IMR-90 (cell line): ENCODE measurements around the gene NISCH.

Source experiments
- CEBPB ChIP-seq: IDR thresholded peaks from 2 replicates; pipeline ENCODE4 v1.6.1; 2012; ENCODE audit warnings: low read depth, low read length, improper control_type of control experiment
- CHD1 ChIP-seq: IDR thresholded peaks from 2 replicates; pipeline ENCODE4 v1.6.1; 2012; ENCODE audit warnings: low read depth, low read length, improper control_type of control experiment
- CTCF ChIP-seq: conservative IDR thresholded peaks from 2 replicates; pipeline ENCODE4 v1.5.1; 2012; ENCODE audit warnings: mild to moderate bottlenecking, low read depth, low read length, improper control_type of control experiment
- MAFK ChIP-seq: IDR thresholded peaks from 2 replicates; pipeline ENCODE4 v1.6.1; 2012; ENCODE audit warnings: low read depth, low read length, improper control_type of control experiment
- MXI1 ChIP-seq: IDR thresholded peaks from 2 replicates; pipeline ENCODE4 v1.6.1; 2012; ENCODE audit warnings: low read depth, mild to moderate bottlenecking, low read length, moderate library complexity, borderline replicate concordance
- POLR2A ChIP-seq: IDR thresholded peaks from 2 replicates; pipeline ENCODE4 v1.6.1; 2012; ENCODE audit warnings: mild to moderate bottlenecking, low read depth, low read length
- RAD21 ChIP-seq: IDR thresholded peaks from 2 replicates; pipeline ENCODE4 v1.6.1; 2012; ENCODE audit warnings: low read length, improper control_type of control experiment
- RFX5 ChIP-seq: IDR thresholded peaks from 2 replicates; pipeline ENCODE4 v1.8.0; 2012; ENCODE audit warnings: low read depth, mild to moderate bottlenecking, low read length, moderate library complexity
- SMC3 ChIP-seq: fragments of 150-350 bp; IDR thresholded peaks from 2 replicates; pipeline ENCODE4 v1.6.1; 2016; ENCODE audit warnings: low read depth, mild to moderate bottlenecking, antibody characterized with exemption, low read length, moderate library complexity
- TF ChIP-seq, protein P1 (sequence below): fragments of 150-350 bp; IDR thresholded peaks from 2 replicates; pipeline ENCODE4 v1.6.1; 2017; ENCODE audit warnings: mild to moderate bottlenecking, antibody characterized with exemption, low read length, low read depth

GRCh38 chr3:52440671-52441070, 14.7 kb upstream of the NISCH start:
- no peak for TF ChIP-seq RFX5
- TF ChIP-seq POLR2A = no peak
- no peak for TF ChIP-seq CTCF
- TF ChIP-seq, protein P1, sequence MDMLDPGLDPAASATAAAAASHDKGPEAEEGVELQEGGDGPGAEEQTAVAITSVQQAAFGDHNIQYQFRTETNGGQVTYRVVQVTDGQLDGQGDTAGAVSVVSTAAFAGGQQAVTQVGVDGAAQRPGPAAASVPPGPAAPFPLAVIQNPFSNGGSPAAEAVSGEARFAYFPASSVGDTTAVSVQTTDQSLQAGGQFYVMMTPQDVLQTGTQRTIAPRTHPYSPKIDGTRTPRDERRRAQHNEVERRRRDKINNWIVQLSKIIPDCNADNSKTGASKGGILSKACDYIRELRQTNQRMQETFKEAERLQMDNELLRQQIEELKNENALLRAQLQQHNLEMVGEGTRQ = no peak
- no peak for TF ChIP-seq RAD21
- TF ChIP-seq SMC3 = no peak
- TF ChIP-seq MXI1 = no peak
- TF ChIP-seq MAFK = no peak
- no peak for TF ChIP-seq CHD1
- no peak for TF ChIP-seq CEBPB
